ENCODE data around the gene LRSAM1.

Gene LRSAM1

GRCh38 chr9:127516835-127517607, 65.7 kb downstream of the LRSAM1 start:
- DNase-seq (ENCODE audit: low read depth in 2 of 2): no peak

DNA sequence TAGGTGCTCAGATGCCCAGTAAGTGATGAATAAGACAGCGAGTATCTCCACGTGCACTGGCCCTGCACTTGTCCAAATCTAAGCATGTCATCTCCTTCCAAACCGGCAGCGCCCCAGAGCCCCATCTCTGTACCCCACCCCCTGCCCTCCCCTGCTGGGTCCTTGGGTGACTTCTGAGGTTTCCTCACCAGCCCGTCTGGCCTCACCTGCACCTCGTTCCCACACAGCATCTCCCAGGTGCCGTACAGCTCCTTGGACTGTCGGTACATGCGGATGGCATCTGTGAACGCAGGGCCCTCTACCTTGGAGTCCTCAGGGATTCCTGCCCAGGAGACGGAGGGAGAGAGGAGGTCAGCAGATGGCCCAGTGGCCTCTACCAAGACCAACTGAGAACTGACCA, 66.3 kb downstream of the LRSAM1 start:
- DNase-seq (ENCODE audit: low read depth in 2 of 2): no peak

- DNase-seq (ENCODE audit: low read depth in 2 of 2): no peak
Measured at GRCh38 chr9:127518091-127518856, 67.0 kb downstream of the LRSAM1 start.

- DNase-seq (ENCODE audit: low read depth in 2 of 2): no peak
Measured at GRCh38 chr9:127519301-127520166, 68.2 kb downstream of the LRSAM1 start.

- no peak for DNase-seq (ENCODE audit: low read depth in 2 of 2)
Measured at GRCh38 chr9:127520941-127521918, 69.9 kb downstream of the LRSAM1 start.

DNA sequence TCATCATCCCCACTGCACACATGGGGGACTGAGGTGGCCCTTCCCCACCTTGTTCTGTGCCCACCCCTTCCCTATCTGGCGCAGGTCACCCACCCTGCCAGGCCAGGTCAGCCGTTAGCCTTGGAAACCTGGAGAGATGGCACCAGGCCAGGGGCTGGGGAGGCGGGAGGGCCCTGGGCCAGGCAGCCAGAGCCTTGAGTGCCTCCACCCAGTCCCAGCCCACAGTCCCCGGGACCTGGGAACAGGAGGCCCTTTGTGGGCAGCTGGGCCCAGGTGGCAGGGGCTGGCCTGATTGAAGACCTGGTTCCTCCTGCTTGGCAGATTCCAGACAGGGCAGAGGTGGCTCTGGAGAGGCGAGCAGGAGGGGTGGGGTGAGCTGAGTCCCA, 70.6 kb downstream of the LRSAM1 start:
- no peak for DNase-seq (ENCODE audit: low read depth in 2 of 2)

- no peak for DNase-seq (ENCODE audit: low read depth in 2 of 2)
Measured at GRCh38 chr9:127522727-127523126, 71.4 kb downstream of the LRSAM1 start.

DNA sequence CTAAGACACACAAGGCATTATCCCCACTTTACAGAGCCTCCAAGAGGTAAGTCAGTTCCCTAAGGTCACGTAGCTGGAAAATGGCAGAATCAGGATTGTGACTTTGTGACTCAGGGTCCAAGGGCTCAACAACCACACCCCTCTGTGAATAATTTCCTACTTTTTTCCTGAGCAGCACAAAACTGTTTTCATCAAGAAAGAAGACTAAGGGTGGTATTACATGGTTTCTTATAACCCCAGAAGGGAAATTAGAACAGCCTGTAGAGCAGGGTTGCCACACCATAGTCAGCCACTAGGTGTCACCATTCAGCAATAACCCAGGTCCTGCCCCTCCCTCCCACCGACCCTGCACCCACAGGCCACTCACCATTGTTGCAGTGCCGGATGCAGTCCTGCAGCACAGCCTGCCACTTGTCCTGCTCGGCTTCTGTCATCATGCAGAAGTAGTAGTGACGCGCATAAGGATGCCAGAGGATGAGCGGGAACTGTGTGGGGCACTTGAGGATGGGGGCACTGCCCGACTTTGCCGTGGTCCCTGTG, 72.1 kb downstream of the LRSAM1 start:
- DNase-seq (ENCODE audit: low read depth in 2 of 2): no peak

GRCh38 chr9:127524373-127524772, 73.1 kb downstream of the LRSAM1 start:
- no peak for DNase-seq (ENCODE audit: low read depth in 2 of 2)

GRCh38 chr9:127525401-127526188, 74.3 kb downstream of the LRSAM1 start:
- no peak for DNase-seq (ENCODE audit: low read depth in 2 of 2)

DNA sequence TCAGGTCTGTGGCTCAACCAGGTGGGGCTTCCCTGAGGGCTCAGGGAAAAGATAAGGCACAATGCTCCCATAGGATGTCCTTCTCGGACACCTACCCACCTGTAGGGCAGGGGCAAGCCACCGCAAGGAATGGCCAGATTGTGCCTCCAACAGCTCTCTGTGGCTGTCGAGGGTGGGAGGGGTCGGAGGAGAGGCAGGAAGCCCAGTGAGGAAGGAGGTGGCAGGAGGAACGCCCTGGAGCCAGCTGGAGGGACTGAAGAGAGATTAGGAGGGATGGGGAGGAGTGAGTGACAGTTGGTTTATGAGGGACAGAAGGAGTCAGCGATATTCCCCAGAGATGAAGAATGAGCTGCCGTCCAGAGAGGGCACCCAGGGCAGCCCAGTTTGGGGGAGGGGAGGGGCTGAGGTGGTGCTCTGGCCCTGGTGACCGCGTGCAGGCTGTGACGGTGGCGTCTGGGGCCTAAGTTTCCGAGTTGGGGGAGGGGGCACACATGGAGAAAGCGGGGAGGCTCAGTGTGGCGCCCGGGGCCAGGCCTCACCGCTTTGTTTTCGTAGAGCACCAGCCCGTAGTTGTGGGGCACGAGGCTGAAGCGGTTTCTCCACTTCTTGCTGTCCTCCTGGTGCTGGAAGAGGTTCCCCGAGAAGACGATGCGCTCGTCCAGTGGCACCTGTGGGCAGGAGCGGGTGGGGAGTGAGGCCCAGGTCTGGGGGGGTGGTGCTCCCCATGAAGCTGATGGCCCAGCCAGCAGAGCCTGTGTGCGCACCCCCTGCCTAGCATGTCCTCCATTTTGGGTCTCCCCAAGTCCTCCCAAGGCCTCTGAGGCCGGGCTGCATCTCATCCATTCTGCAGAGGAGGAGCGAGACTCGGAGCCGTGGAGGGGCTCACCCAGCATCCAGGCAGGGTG, 75.6 kb downstream of the LRSAM1 start:
- no peak for DNase-seq (ENCODE audit: low read depth in 2 of 2)

DNA sequence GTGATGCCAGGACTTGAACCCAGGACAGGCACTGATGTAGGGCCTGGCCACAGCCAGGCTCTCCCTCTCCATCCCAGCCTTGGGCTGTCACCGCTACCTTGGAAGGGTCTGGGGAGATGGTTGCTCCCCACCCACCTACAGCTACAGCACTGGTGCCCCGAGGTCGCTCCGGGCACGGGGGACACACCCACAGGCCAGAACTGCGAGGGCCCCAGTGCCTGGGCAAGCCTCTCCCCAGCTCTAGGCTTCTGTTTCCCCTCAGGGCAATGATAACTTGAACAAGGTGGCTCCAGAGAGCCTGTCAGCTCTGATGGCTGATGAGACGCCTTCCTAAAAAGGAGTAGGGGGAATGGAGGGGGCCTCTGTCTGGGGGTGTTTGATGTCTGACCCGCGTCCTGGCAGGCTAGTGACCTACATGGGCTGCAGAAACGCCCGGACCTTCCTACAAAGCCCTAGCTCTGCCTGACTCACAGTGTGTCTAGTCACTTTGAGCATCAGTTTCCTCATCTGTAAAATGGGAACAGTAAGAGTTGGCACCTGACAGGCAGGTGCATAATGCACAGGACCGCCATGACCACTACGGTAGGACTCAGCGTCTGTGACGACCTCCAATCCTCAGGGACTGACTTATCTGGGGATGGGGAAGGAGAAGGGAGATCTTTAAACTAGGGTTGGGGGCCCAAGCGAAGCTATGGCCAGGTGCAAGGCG, 76.4 kb downstream of the LRSAM1 start:
- no peak for DNase-seq (ENCODE audit: low read depth in 2 of 2)

DNA sequence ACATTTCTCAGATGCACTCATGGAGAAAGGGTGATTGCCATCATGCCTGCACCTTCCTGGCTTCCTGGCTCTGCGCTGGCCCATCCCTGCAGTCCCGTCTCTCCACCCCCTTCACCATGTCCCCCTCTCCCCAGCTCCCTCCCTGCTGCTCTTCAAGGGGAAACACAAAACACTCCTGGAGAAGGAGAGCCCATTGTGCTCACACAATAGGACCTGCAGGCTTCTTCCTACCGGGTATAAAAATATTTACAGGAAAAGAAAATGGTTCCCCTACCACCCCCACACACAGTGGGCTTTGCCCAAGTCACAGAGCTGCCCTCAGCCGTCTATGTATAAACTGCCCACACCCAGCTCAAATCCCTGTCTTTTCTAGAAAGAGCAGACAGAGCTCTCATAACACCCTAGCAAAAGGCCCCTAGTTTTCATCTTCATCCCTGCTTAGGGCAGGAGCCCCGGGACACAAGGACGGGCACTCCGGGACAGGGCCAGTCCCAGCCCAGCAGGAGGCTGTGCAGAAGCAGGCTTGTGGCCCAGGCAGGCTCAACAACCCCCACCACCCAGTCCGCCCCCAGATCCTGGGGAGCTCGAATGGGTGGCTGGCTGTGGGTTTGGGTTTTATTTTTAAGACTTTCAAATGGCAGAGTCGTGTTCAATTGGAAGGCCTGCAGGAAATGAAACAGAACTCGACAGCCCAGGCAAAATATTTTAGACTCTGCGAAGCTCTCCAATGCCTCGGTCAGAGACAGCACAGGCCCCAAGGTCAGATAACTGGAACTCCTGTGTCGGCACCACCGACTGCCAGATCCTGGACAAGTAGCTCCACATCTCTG, 77.3 kb downstream of the LRSAM1 start:
- DNase-seq (ENCODE audit: low read depth in 2 of 2): no peak

- no peak for DNase-seq (ENCODE audit: low read depth in 2 of 2)
Measured at GRCh38 chr9:127529671-127530070, 78.4 kb downstream of the LRSAM1 start.

DNA sequence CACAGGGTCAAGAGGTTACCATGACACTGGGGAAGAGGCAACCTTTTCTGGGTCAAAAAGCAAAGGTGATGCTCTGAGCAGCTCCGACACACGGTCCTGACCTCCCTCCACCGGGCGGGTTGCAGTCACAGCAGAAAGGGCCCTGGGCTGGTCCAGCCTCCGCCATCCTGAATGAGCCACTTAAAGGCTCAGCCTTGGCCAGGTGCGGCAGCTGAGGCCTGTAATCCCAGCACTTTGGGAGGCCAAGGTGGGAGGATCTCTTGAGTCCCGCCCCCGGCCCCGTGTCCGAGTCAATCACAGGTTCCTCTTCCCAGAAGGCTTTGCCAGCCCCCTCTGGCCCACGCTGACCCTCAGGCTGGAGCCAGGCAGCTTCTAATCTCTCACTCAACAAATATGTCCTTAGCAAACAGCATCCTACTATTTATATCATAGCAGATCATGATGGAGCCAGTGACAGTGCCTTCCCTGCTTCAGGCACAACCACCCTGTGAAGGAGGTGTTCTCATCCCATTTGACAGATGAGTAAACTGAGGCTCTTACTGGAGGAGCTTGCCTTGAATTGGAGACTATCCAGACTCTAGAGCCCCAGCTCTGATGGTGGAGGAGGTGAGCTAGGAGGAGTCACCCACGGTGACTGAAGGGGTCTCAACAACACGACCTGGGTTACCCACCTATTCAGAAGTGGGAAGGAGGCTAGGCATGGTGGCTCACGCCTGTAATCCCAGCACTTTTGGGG, 79.1 kb downstream of the LRSAM1 start:
- DNase-seq (ENCODE audit: low read depth in 2 of 2): no peak

DNA sequence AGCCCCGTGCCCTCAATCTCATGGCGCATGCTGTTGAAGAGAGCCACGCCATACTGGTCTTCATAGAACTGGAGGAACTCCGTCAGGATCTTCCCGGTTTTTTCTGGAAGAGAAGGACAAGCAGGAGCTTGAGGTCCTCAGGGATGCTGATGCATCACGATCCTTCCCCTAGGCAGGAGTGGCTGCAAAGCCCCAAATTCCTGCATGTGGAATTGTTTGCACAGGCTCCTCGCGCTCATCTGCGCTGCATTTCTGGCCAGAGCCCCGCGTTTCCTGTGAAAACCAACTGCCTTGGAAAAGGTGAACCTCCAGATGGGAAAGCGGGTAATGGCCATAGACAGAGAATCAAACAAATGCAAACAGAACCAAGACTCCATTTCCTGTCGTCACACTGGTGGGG, 80.4 kb downstream of the LRSAM1 start:
- no peak for DNase-seq (ENCODE audit: low read depth in 2 of 2)
